ENCODE results near the gene FIBCD1. TPM values are rescaled to one million over a fixed set of nuclear protein-coding genes. Genes with fewer than 3 reads are reported as not detected.
A peak's percentile ranks its signal among the peaks of the same experiment; 100 is the strongest.

FIBCD1 gene
- total RNA-seq, 1 donor from 2014 or later = 0.66 TPM

DNA sequence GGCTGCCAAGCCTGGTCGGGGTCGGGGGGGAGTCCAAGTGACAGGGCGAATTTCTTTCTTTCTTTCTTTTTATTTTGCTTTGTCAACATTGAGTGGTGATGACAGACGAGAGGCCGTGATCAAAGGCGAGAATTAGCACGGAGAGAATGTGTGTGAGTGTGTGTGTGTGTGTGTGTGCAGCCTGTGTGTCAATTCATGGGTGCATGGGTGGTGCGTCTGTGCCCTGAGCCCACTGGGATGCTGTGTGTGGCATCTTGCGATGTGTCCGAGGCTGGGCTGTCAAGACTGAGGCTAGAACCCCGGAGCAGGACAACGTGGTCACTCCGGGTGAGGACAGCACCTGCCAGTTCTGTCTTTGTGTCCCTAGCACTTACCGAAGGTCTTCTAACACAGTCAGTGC, 4.7 kb upstream of the FIBCD1 start:
- no peak overlapping the region for H2AFZ ChIP-seq (ENCODE audit: low read depth, low read length)
- peaks cover 6% of the 10 kb centered on the region for H3K4me1 ChIP-seq (ENCODE audit: insufficient read depth, low read length)
- H3K4me2 ChIP-seq (ENCODE audit: low read length) = no peak overlapping the region
- peaks cover 63% of the 10 kb centered on the region for H3K27me3 Mint-ChIP-seq (ENCODE audit: low read depth, unreplicated experiment)
- peaks cover under 1% of the 10 kb centered on the region for H3K9me3 Mint-ChIP-seq (ENCODE audit: unreplicated experiment)
- no peaks in the 10 kb centered on the region for H3K79me2 ChIP-seq (ENCODE audit: insufficient read depth, low read length)
- no peaks in the 10 kb centered on the region for H3K36me3 ChIP-seq (ENCODE audit: insufficient read depth, low read length)
- no peak overlapping the region for H3K9ac ChIP-seq (ENCODE audit: low read length)
- TF ChIP-seq EZH2 (IDR thresholded peaks at IDR 0.05; ENCODE audit: insufficient read depth, low read length) = no peak
- TF ChIP-seq, protein P1, sequence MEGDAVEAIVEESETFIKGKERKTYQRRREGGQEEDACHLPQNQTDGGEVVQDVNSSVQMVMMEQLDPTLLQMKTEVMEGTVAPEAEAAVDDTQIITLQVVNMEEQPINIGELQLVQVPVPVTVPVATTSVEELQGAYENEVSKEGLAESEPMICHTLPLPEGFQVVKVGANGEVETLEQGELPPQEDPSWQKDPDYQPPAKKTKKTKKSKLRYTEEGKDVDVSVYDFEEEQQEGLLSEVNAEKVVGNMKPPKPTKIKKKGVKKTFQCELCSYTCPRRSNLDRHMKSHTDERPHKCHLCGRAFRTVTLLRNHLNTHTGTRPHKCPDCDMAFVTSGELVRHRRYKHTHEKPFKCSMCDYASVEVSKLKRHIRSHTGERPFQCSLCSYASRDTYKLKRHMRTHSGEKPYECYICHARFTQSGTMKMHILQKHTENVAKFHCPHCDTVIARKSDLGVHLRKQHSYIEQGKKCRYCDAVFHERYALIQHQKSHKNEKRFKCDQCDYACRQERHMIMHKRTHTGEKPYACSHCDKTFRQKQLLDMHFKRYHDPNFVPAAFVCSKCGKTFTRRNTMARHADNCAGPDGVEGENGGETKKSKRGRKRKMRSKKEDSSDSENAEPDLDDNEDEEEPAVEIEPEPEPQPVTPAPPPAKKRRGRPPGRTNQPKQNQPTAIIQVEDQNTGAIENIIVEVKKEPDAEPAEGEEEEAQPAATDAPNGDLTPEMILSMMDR (IDR thresholded peaks at IDR 0.05; ENCODE audit: insufficient read depth, low read depth, low read length) = no peak
- no peak overlapping the region for H3K4me3 Mint-ChIP-seq (ENCODE audit: unreplicated experiment)
- no peak for DNase-seq (ENCODE audit: low read depth)
- H3K4me1 Mint-ChIP-seq (ENCODE audit: low read depth, unreplicated experiment) = peaks cover 12% of the 10 kb centered on the region
- H3K36me3 Mint-ChIP-seq (ENCODE audit: low read depth, unreplicated experiment) = no peaks in the 10 kb centered on the region
- H3K27ac ChIP-seq (ENCODE audit: low read depth, low read length) = no peak overlapping the region
- peaks cover 41% of the 10 kb centered on the region for H3K27me3 ChIP-seq (ENCODE audit: insufficient read depth, low read length)
- H3K4me3 ChIP-seq (ENCODE audit: insufficient read depth, low read depth, low read length) = no peak overlapping the region
- no peaks in the 10 kb centered on the region for H3K9me3 ChIP-seq (ENCODE audit: insufficient read depth, low read depth, low read length)
- no peak overlapping the region for H3K27ac Mint-ChIP-seq (ENCODE audit: unreplicated experiment)
- H4K20me1 ChIP-seq (ENCODE audit: insufficient read depth, low read length) = peaks cover 11% of the 10 kb centered on the region
- FAIRE-seq = no peak

DNA sequence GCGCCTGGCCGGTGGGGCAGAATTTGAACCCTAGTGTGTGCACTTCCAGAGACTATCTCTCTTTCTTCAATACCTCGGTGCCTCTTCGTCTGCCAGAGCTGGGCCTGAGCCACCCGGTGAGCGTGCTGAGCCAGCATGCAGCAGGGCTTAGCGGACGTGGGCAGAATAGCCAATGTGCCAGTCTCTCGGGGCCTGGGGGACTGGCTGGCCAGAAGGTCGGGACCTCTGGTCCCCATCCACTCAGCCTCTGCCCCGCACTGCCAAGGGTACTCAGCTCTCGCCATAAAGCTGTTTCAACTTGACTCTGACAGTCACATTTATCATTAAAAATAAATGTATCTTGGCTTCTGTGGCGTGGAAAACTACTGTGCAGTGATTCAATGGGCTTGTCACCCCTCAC, 4.2 kb upstream of the FIBCD1 start:
- no peak for DNase-seq (ENCODE audit: low read depth)
- H3K9me3 ChIP-seq (ENCODE audit: insufficient read depth, low read depth, low read length) = no peaks in the 10 kb centered on the region
- TF ChIP-seq EZH2 (IDR thresholded peaks at IDR 0.05; ENCODE audit: insufficient read depth, low read length) = no peak
- TF ChIP-seq, protein P1 (IDR thresholded peaks at IDR 0.05; ENCODE audit: insufficient read depth, low read depth, low read length) = no peak
- no peaks in the 10 kb centered on the region for H3K36me3 Mint-ChIP-seq (ENCODE audit: low read depth, unreplicated experiment)
- peaks cover 11% of the 10 kb centered on the region for H4K20me1 ChIP-seq (ENCODE audit: insufficient read depth, low read length)
- peaks cover 61% of the 10 kb centered on the region for H3K27me3 Mint-ChIP-seq (ENCODE audit: low read depth, unreplicated experiment)
- H3K9me3 Mint-ChIP-seq (ENCODE audit: unreplicated experiment) = no peaks in the 10 kb centered on the region
- H3K27me3 ChIP-seq (ENCODE audit: insufficient read depth, low read length) = peaks cover 41% of the 10 kb centered on the region
- H3K4me3 Mint-ChIP-seq (ENCODE audit: unreplicated experiment) = no peak overlapping the region
- no peak overlapping the region for H3K27ac ChIP-seq (ENCODE audit: low read depth, low read length)
- no peak for FAIRE-seq
- H3K4me1 Mint-ChIP-seq (ENCODE audit: low read depth, unreplicated experiment) = peaks cover 12% of the 10 kb centered on the region
- no peaks in the 10 kb centered on the region for H3K36me3 ChIP-seq (ENCODE audit: insufficient read depth, low read length)
- no peak overlapping the region for H3K9ac ChIP-seq (ENCODE audit: low read length)
- H2AFZ ChIP-seq (ENCODE audit: low read depth, low read length) = no peak overlapping the region
- peak overlapping the region; percentile 18 for H3K27ac Mint-ChIP-seq (ENCODE audit: unreplicated experiment)
- no peaks in the 10 kb centered on the region for H3K79me2 ChIP-seq (ENCODE audit: insufficient read depth, low read length)
- peaks cover 6% of the 10 kb centered on the region for H3K4me1 ChIP-seq (ENCODE audit: insufficient read depth, low read length)
- no peak overlapping the region for H3K4me2 ChIP-seq (ENCODE audit: low read length)
- no peak overlapping the region for H3K4me3 ChIP-seq (ENCODE audit: insufficient read depth, low read depth, low read length)

DNA sequence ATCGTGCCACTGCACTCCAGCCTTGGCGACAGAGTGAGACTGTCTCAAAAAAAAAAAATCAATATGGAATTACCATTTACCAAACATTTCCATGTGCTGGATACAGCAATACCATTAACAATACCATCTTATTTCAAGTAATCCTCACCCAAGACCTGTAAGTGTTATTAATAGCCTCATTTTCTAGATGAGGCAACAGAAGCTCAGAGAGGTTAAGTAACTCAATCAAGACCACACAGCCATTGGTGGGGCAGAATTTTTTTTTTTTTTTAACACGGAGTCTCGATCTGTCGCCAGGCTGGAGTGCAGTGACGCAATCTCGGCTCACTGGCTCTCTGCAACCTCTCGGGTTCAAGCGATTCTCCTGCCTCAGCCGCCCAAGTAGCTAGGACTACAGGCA, 3.6 kb upstream of the FIBCD1 start:
- no peak overlapping the region for H3K9ac ChIP-seq (ENCODE audit: low read length)
- FAIRE-seq (no peak), DNase-seq (ENCODE audit: low read depth) (no peak)
- H3K4me3 ChIP-seq (ENCODE audit: insufficient read depth, low read depth, low read length) = no peak overlapping the region
- peaks cover 12% of the 10 kb centered on the region for H3K4me1 ChIP-seq (ENCODE audit: insufficient read depth, low read length)
- peaks cover 41% of the 10 kb centered on the region for H3K27me3 ChIP-seq (ENCODE audit: insufficient read depth, low read length)
- H3K9me3 Mint-ChIP-seq (ENCODE audit: unreplicated experiment) = no peaks in the 10 kb centered on the region
- no peaks in the 10 kb centered on the region for H3K36me3 Mint-ChIP-seq (ENCODE audit: low read depth, unreplicated experiment)
- no peak for TF ChIP-seq EZH2 (IDR thresholded peaks at IDR 0.05; ENCODE audit: insufficient read depth, low read length)
- no peak overlapping the region for H2AFZ ChIP-seq (ENCODE audit: low read depth, low read length)
- H3K36me3 ChIP-seq (ENCODE audit: insufficient read depth, low read length) = no peaks in the 10 kb centered on the region
- H3K4me2 ChIP-seq (ENCODE audit: low read length) = no peak overlapping the region
- no peaks in the 10 kb centered on the region for H3K79me2 ChIP-seq (ENCODE audit: insufficient read depth, low read length)
- H4K20me1 ChIP-seq (ENCODE audit: insufficient read depth, low read length) = peaks cover 11% of the 10 kb centered on the region
- no peak overlapping the region for H3K4me3 Mint-ChIP-seq (ENCODE audit: unreplicated experiment)
- no peak overlapping the region for H3K27ac Mint-ChIP-seq (ENCODE audit: unreplicated experiment)
- H3K4me1 Mint-ChIP-seq (ENCODE audit: low read depth, unreplicated experiment) = peaks cover 10% of the 10 kb centered on the region
- H3K9me3 ChIP-seq (ENCODE audit: insufficient read depth, low read depth, low read length) = no peaks in the 10 kb centered on the region
- H3K27ac ChIP-seq (ENCODE audit: low read depth, low read length) = no peak overlapping the region
- peaks cover 62% of the 10 kb centered on the region for H3K27me3 Mint-ChIP-seq (ENCODE audit: low read depth, unreplicated experiment)

All from astrocyte (in vitro differentiated cells and primary cell).